ENCODE data around the gene DNAH17. TPM values are rescaled to one million over a fixed set of nuclear protein-coding genes. Genes with fewer than 3 reads are reported as not detected.

DNAH17 gene
- polyA plus RNA-seq, 3 donors: 0.01 to 0.51 (median 0.11) TPM

DNA sequence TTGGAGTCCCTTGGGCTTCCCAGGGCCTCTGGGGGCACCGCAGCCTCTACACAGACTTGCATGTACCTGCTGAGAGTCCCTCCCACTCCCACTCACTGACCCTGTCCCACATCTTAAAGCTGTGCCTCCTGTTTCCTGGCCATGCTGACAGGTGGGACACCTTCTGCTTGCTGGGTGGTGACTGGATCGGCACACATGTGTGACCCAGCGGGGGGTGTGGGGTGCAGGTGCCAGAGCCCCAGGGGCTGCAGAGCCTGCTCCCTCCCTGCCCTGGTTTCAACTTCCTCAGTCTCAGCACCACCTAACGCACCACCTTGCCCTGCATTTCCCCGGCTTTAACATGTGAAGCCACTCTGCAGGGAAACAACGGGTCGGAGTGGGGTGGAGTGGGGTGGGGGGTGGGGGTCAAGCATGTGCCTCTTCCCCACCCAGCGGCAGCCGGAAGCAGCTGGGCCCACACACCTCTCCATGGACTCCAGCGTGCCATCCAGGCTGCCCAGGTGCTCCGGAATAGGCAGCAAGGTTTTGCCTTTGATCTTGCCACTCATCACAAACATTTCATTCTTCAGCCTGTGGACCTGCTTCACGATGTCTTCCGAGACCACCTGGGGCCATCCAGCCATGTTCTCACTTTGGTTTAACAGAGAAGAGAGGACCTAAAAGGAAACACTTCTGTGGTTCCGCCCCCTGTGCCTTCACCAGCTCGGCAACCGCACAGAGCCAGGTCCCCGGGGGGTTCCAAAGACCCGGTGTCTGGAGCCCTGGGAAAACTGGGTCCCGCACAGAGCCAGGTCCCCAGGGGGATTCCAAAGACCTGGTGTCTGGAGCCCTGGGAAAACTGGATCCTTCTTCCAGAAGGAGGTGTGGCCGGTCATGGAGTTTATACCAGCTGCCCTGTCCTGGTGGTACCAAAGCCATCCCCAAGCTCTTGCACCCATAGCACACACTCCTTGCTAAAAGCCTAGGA, 4.7 kb downstream of the DNAH17 start:
- H3K4me3 Mint-ChIP-seq: no peak overlapping the region
- no peaks in the 10 kb centered on the region for H3K36me3 ChIP-seq (replicated peaks in 1 of 2; ENCODE audit: control insufficient read depth in 1 of 2, insufficient read depth in 2 of 2, low read length in 2 of 2)
- TF ChIP-seq, protein P1, sequence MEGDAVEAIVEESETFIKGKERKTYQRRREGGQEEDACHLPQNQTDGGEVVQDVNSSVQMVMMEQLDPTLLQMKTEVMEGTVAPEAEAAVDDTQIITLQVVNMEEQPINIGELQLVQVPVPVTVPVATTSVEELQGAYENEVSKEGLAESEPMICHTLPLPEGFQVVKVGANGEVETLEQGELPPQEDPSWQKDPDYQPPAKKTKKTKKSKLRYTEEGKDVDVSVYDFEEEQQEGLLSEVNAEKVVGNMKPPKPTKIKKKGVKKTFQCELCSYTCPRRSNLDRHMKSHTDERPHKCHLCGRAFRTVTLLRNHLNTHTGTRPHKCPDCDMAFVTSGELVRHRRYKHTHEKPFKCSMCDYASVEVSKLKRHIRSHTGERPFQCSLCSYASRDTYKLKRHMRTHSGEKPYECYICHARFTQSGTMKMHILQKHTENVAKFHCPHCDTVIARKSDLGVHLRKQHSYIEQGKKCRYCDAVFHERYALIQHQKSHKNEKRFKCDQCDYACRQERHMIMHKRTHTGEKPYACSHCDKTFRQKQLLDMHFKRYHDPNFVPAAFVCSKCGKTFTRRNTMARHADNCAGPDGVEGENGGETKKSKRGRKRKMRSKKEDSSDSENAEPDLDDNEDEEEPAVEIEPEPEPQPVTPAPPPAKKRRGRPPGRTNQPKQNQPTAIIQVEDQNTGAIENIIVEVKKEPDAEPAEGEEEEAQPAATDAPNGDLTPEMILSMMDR (IDR thresholded peaks at IDR 0.05): no peak
- no peaks in the 10 kb centered on the region for H4K20me1 ChIP-seq (ENCODE audit: insufficient read depth, low read length)
- no peak overlapping the region for H3K27ac ChIP-seq (ENCODE audit: low read depth in 1 of 2, low read length in 2 of 2)
- no peak for DNase-seq
- H3K9me3 ChIP-seq (replicated peaks in 1 of 2; ENCODE audit: control insufficient read depth in 1 of 2, insufficient read depth in 1 of 2, low read length in 2 of 2): no peaks in the 10 kb centered on the region
- WGBS (ENCODE audit: insufficient coverage): 79% methylated on average over 13 of the region's 20 CpGs
- H3K27me3 Mint-ChIP-seq (ENCODE audit: low read depth in 3 of 3): peaks cover 0 to 11% (median 9%) of the 10 kb centered on the region in 3 donors
- H3K4me1 Mint-ChIP-seq: peaks cover 21% of the 10 kb centered on the region
- H3K4me2 ChIP-seq (replicated peaks; ENCODE audit: extremely low read depth, low read length, poor library complexity, severe bottlenecking): no peak overlapping the region
- peaks cover 0 to 3% (median 0%) of the 10 kb centered on the region in 7 donors for H3K9me3 Mint-ChIP-seq
- H3K79me2 ChIP-seq (ENCODE audit: insufficient read depth, low read length): no peaks in the 10 kb centered on the region
- no peak overlapping the region for H3K9ac ChIP-seq (ENCODE audit: insufficient read depth, low read length, poor library complexity, severe bottlenecking)
- no peaks in the 10 kb centered on the region for H3K27me3 ChIP-seq (ENCODE audit: control insufficient read depth in 2 of 2, insufficient read depth in 2 of 2, low read length in 2 of 2)
- H3K36me3 Mint-ChIP-seq: no peaks in the 10 kb centered on the region
- H2AFZ ChIP-seq (ENCODE audit: insufficient read depth, low read depth, low read length, poor library complexity, severe bottlenecking): no peak overlapping the region
- intact Hi-C loops (cut with micrococcal nuclease): no loop called here
- H3K27ac Mint-ChIP-seq: peak overlapping the region in 1 of 7 donors; percentile 50
- H3K4me1 ChIP-seq (ENCODE audit: control insufficient read depth in 1 of 2, insufficient read depth in 2 of 2, low read length in 2 of 2): peaks cover 12 to 17% of the 10 kb centered on the region in 2 donors
- no peak overlapping the region for H3K4me3 ChIP-seq (replicated peaks in 1 of 3; ENCODE audit: low read depth in 2 of 3, low read length in 3 of 3)

DNA sequence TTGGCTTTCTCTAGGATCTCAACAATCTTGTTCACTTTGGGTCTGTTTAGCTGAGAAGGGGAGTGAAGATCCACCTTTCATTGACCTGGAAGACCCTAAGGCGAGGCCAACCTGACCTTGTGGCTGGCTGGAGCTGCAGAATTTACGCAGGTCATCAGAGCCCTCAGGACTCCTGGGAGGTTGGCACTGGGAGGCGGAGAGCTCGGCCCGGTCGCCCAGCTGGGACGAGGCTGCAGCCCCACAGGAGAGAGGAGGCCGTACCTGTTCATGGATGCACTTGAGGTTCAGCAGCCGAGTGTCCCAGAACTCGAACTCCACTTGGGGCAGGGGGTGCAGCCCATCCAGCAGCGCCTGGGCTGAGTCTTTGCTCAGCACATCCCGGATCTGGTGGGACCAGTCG, 5.9 kb downstream of the DNAH17 start:
- no peaks in the 10 kb centered on the region for H3K36me3 ChIP-seq (replicated peaks in 1 of 2; ENCODE audit: control insufficient read depth in 1 of 2, insufficient read depth in 2 of 2, low read length in 2 of 2)

More for the DNA sequence above, 5.9 kb downstream of the DNAH17 start:
- no peaks in the 10 kb centered on the region for H3K79me2 ChIP-seq (ENCODE audit: insufficient read depth, low read length)
- no peaks in the 10 kb centered on the region for H4K20me1 ChIP-seq (ENCODE audit: insufficient read depth, low read length)
- intact Hi-C loops (cut with micrococcal nuclease): no loop called here
- no peak overlapping the region for H3K4me2 ChIP-seq (replicated peaks; ENCODE audit: extremely low read depth, low read length, poor library complexity, severe bottlenecking)
- H3K27ac Mint-ChIP-seq: no peak overlapping the region
- no peak overlapping the region for H3K4me3 ChIP-seq (replicated peaks in 1 of 3; ENCODE audit: low read depth in 2 of 3, low read length in 3 of 3)
- H2AFZ ChIP-seq (ENCODE audit: insufficient read depth, low read depth, low read length, poor library complexity, severe bottlenecking): no peak overlapping the region
- TF ChIP-seq, protein P1 (IDR thresholded peaks at IDR 0.05): no peak
- H3K27me3 ChIP-seq (ENCODE audit: control insufficient read depth in 2 of 2, insufficient read depth in 2 of 2, low read length in 2 of 2): no peaks in the 10 kb centered on the region
- H3K27me3 Mint-ChIP-seq (ENCODE audit: low read depth in 3 of 3): peaks cover under 1 to 14% (median 11%) of the 10 kb centered on the region in 3 donors
- no peaks in the 10 kb centered on the region for H3K36me3 Mint-ChIP-seq
- H3K9me3 Mint-ChIP-seq: peaks cover 0 to 3% (median 0%) of the 10 kb centered on the region in 7 donors
- no peak overlapping the region for H3K4me3 Mint-ChIP-seq
- no peaks in the 10 kb centered on the region for H3K9me3 ChIP-seq (replicated peaks in 1 of 2; ENCODE audit: control insufficient read depth in 1 of 2, insufficient read depth in 1 of 2, low read length in 2 of 2)
- H3K9ac ChIP-seq (ENCODE audit: insufficient read depth, low read length, poor library complexity, severe bottlenecking): no peak overlapping the region
- no peak overlapping the region for H3K27ac ChIP-seq (ENCODE audit: low read depth in 1 of 2, low read length in 2 of 2)
- DNase-seq: no peak
- peaks cover 12 to 17% of the 10 kb centered on the region in 2 donors for H3K4me1 ChIP-seq (ENCODE audit: control insufficient read depth in 1 of 2, insufficient read depth in 2 of 2, low read length in 2 of 2)
- 99% methylated on average over 13 of the region's 13 CpGs for whole genome bisulfite sequencing (ENCODE audit: insufficient coverage)
- peaks cover 17% of the 10 kb centered on the region for H3K4me1 Mint-ChIP-seq

Data from CD14-positive monocyte (primary cell).